Neural cell (in vitro differentiated cells): ENCODE results near the gene ROS1. TPM values are rescaled to one million over a fixed set of nuclear protein-coding genes. Genes with fewer than 3 reads are reported as not detected.

Experiments used
- H2AFZ ChIP-seq: fragments of 200-600, 300-800 bp; sonication (generic), shearing (Covaris generic); 2 replicates; pipeline ENCODE4 v1.6.0; 2014; ENCODE audit warnings: low read depth, mild to moderate bottlenecking, antibody characterized with exemption, low read length, moderate library complexity
- H3F3A ChIP-seq: fragments of 200-600 bp; shearing (Covaris generic); 2 replicates; pipeline ENCODE4 v1.6.1; 2016; ENCODE audit warnings: mild to moderate bottlenecking, moderate library complexity, mixed read lengths, antibody characterized with exemption, low read length; ENCODE audit not compliant: insufficient read depth, poor library complexity, severe bottlenecking
- H3K27ac ChIP-seq: fragments of 200-600, 300-800 bp; sonication (generic), shearing (Covaris generic); 2 replicates; pipeline ENCODE4 v1.5.1; 2014; ENCODE audit warnings: mild to moderate bottlenecking, low read length, moderate library complexity
- H3K27me3 ChIP-seq: fragments of 300-800, 200-600 bp; sonication (generic), shearing (Covaris generic); 2 replicates; pipeline ENCODE4 v1.6.0; 2014; ENCODE audit warnings: mild to moderate bottlenecking, low read depth, low read length, moderate library complexity; ENCODE audit not compliant: insufficient read depth
- H3K36me3 ChIP-seq: fragments of 300-800, 200-600 bp; sonication (generic), shearing (Covaris generic); 2 replicates; pipeline ENCODE4 v1.5.1; 2014; ENCODE audit warnings: mild to moderate bottlenecking, antibody characterized with exemption, low read length, moderate library complexity; ENCODE audit not compliant: insufficient read depth
- H3K4me2 ChIP-seq: fragments of 300-800, 200-600 bp; sonication (generic), shearing (Covaris generic); 2 replicates; pipeline ENCODE4 v1.6.0; 2014; ENCODE audit warnings: mild to moderate bottlenecking, low read length
- H3K4me3 ChIP-seq: fragments of 300-800, 200-600 bp; sonication (generic), shearing (Covaris generic); 2 replicates; pipeline ENCODE4 v1.5.1; 2014; ENCODE audit warnings: mild to moderate bottlenecking, low read length, moderate library complexity
- H3K79me2 ChIP-seq: fragments of 200-600 bp; shearing (Covaris generic); replicated peaks from 2 replicates; pipeline ENCODE4 v1.6.0; 2014; ENCODE audit warnings: mild to moderate bottlenecking, low read length, moderate library complexity; ENCODE audit not compliant: insufficient read depth
- H3K9ac ChIP-seq: fragments of 300-800, 200-600 bp; sonication (generic), shearing (Covaris generic); 2 replicates; pipeline ENCODE4 v1.6.1; 2016; ENCODE audit warnings: mild to moderate bottlenecking, low read length, mixed read lengths
- H3K9me2 ChIP-seq: fragments of 200-600 bp; shearing (Covaris generic); 2 replicates; pipeline ENCODE4 v1.6.1; 2016; ENCODE audit warnings: mild to moderate bottlenecking, low read length, mixed read lengths; ENCODE audit not compliant: insufficient read depth
- H3K9me3 ChIP-seq: fragments of 200-600, 300-800 bp; sonication (generic), shearing (Covaris generic); 2 replicates; pipeline ENCODE4 v1.6.1; 2016; ENCODE audit warnings: mild to moderate bottlenecking, mixed run types, low read length, moderate library complexity, mixed read lengths
- H4K20me1 ChIP-seq: fragments of 200-600 bp; shearing (Covaris generic); 2 replicates; pipeline ENCODE4 v1.6.1; 2016; ENCODE audit warnings: mild to moderate bottlenecking, mixed run types; ENCODE audit not compliant: insufficient read depth
- EP300 ChIP-seq: fragments of 450-650 bp; conservative IDR thresholded peaks from 2 replicates; pipeline ENCODE4 v1.6.1; 2014; ENCODE audit warnings: antibody characterized with exemption, mild to moderate bottlenecking, moderate library complexity; ENCODE audit not compliant: poor library complexity, severe bottlenecking
- EZH2 ChIP-seq: fragments of 200-600, 300-800 bp; shearing (Covaris generic), sonication (generic); IDR thresholded peaks from 2 replicates; pipeline ENCODE4 v1.6.1; 2014; ENCODE audit warnings: antibody characterized with exemption, low read length, borderline replicate concordance, mild to moderate bottlenecking; ENCODE audit not compliant: insufficient read depth, poor library complexity, severe bottlenecking
- MXI1 ChIP-seq: fragments of 450-650 bp; conservative IDR thresholded peaks from 2 replicates; pipeline ENCODE4 v1.6.1; 2014; ENCODE audit warnings: antibody characterized with exemption, mild to moderate bottlenecking; ENCODE audit not compliant: poor library complexity, severe bottlenecking
- POLR2AphosphoS5 ChIP-seq: IDR thresholded peaks from 2 replicates; pipeline ENCODE4 v1.6.1; 2012
- RAD21 ChIP-seq: fragments of 450-650 bp; conservative IDR thresholded peaks from 2 replicates; pipeline ENCODE4 v1.6.1; 2014; ENCODE audit warnings: antibody characterized with exemption, mild to moderate bottlenecking, moderate library complexity
- SMC3 ChIP-seq: fragments of 450-650 bp; conservative IDR thresholded peaks from 2 replicates; pipeline ENCODE4 v1.6.1; 2014; ENCODE audit warnings: antibody characterized with exemption, mild to moderate bottlenecking, moderate library complexity; ENCODE audit not compliant: poor library complexity
- TAF1 ChIP-seq: IDR thresholded peaks from 2 replicates; pipeline ENCODE4 v1.6.1; 2012; ENCODE audit warnings: low read depth
- polyA plus RNA-seq: library from polyadenylated mRNA; depleted of rRNA; stranded (reverse); fragments of >200 nt; gene quantifications from 2 replicates; pipeline ENCODE4 v1.2.3, GENCODE V29; 2014
- TF ChIP-seq, protein P1 (sequence below): fragments of 450-650 bp; IDR thresholded peaks from 2 replicates; pipeline ENCODE4 v1.5.1; 2014; ENCODE audit warnings: antibody characterized with exemption, mild to moderate bottlenecking, moderate library complexity; ENCODE audit not compliant: poor library complexity, severe bottlenecking
- TF ChIP-seq, protein P2 (sequence below): IDR thresholded peaks from 2 replicates; pipeline ENCODE4 v1.6.1; 2012; ENCODE audit warnings: borderline replicate concordance

ROS1 gene
- polyA plus RNA-seq, 1 donor from 2014 or later: not detected

DNA sequence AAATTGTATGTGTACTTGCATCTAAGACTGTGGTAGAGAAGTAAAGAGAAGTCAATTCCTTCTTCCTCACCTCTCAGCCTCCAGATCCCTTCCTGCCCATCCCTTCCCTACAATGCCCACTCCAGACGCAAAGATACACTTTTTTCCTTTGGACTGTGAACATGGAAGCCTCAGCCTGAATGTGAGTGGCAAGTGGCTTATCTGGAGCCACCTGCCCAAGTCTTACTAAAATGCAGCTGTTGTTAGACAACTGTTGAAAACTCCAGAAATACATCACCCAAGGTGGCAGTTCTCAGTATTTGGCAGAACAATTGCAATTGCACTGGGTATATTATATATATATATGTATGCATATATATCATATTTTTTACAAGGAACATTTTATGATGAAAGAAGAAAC is 152.9 kb downstream of the ROS1 start (continued):
- no peak for TF ChIP-seq RAD21
- TF ChIP-seq SMC3: no peak
- no peak for TF ChIP-seq TAF1

DNA sequence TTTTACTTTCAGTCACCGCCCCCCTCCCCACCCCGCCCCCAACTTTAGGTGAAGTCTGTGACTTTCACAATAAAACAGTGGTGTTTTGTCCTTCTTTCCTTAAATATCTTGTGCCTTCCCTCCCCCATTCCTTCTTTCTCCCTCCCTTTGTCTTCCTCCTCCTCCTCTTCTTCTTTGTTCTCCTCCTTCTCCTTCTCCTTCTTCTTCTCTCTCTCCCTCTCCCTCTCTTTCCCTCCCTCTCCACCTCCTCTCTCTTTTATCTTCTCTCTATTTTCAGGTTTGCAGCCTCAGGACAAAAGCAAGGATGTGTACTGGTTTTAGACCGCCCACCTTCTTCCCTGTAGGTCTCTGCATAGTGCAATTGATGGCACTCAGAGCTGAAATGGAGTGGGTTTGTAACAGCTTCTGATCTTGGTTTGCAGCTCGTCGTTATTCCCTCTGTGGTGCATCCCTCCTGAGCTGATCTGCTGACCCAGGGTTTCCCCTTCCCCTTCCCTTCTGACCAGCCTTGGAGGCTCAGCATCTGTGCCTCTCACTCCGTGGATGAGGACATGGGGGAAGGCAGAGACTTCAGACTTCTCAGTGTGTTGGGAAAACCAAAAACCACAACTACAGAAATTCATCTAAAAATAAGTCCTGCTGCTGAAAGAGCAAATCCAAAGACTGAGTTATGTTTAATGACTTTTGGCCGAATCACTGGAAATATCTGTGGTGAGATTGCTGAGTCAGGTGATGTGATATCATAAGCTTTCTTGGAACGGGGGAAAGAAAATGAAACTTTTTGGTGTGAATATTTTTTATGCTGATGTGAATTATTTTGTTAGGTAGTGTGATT is 153.5 kb downstream of the ROS1 start:
- H3K36me3 ChIP-seq: no peaks in the 10 kb centered on the region

More for the DNA sequence above, 153.5 kb downstream of the ROS1 start:
- Histone ChIP-seq H3F3A (no peaks in the 10 kb centered on the region), H3K79me2 (no peaks in the 10 kb centered on the region), H3K9me2 (no peaks in the 10 kb centered on the region), H3K4me3 (no peak overlapping the region), H3K27me3 (peaks cover 86% of the 10 kb centered on the region), H3K9ac (no peak overlapping the region), H2AFZ (no peak overlapping the region), H3K9me3 (no peaks in the 10 kb centered on the region), H3K27ac (no peak overlapping the region), H4K20me1 (no peaks in the 10 kb centered on the region), H3K4me2 (no peak overlapping the region)
- no peak for TF ChIP-seq EZH2
- no peak for TF ChIP-seq POLR2AphosphoS5
- TF ChIP-seq, protein P1, sequence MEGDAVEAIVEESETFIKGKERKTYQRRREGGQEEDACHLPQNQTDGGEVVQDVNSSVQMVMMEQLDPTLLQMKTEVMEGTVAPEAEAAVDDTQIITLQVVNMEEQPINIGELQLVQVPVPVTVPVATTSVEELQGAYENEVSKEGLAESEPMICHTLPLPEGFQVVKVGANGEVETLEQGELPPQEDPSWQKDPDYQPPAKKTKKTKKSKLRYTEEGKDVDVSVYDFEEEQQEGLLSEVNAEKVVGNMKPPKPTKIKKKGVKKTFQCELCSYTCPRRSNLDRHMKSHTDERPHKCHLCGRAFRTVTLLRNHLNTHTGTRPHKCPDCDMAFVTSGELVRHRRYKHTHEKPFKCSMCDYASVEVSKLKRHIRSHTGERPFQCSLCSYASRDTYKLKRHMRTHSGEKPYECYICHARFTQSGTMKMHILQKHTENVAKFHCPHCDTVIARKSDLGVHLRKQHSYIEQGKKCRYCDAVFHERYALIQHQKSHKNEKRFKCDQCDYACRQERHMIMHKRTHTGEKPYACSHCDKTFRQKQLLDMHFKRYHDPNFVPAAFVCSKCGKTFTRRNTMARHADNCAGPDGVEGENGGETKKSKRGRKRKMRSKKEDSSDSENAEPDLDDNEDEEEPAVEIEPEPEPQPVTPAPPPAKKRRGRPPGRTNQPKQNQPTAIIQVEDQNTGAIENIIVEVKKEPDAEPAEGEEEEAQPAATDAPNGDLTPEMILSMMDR: no peak
- TF ChIP-seq TAF1: no peak
- no peak for TF ChIP-seq EP300
- TF ChIP-seq, protein P2, sequence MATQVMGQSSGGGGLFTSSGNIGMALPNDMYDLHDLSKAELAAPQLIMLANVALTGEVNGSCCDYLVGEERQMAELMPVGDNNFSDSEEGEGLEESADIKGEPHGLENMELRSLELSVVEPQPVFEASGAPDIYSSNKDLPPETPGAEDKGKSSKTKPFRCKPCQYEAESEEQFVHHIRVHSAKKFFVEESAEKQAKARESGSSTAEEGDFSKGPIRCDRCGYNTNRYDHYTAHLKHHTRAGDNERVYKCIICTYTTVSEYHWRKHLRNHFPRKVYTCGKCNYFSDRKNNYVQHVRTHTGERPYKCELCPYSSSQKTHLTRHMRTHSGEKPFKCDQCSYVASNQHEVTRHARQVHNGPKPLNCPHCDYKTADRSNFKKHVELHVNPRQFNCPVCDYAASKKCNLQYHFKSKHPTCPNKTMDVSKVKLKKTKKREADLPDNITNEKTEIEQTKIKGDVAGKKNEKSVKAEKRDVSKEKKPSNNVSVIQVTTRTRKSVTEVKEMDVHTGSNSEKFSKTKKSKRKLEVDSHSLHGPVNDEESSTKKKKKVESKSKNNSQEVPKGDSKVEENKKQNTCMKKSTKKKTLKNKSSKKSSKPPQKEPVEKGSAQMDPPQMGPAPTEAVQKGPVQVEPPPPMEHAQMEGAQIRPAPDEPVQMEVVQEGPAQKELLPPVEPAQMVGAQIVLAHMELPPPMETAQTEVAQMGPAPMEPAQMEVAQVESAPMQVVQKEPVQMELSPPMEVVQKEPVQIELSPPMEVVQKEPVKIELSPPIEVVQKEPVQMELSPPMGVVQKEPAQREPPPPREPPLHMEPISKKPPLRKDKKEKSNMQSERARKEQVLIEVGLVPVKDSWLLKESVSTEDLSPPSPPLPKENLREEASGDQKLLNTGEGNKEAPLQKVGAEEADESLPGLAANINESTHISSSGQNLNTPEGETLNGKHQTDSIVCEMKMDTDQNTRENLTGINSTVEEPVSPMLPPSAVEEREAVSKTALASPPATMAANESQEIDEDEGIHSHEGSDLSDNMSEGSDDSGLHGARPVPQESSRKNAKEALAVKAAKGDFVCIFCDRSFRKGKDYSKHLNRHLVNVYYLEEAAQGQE: no peak
- TF ChIP-seq RAD21: no peak
- TF ChIP-seq MXI1: no peak
- no peak for TF ChIP-seq SMC3
